ENCODE measurements around the gene GPC3.

DNA sequence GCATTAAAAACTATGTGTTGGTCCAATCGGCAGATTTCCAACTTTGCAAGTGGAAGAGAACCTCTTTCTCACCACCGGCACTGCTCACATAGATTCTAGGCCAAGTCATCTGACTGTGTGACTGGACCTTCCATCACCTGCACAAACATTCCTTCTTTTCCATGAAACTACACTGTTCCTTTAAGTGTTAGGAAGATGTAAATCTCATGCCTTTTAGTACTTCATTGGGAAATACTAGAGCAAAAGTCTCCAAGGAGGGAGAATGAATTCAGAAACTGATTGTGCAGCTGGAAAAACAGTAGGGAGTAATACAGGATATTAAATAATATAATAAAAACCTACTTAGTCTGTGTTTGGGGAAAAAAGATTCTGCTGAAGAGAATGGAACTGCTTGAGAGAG lies 238.2 kb downstream of the GPC3 start:
- TF ChIP-seq POLR2AphosphoS5 (IDR thresholded peaks at IDR 0.05) (no peak), POLR2A (IDR thresholded peaks at IDR 0.05) (no peak)
- TF ChIP-seq, protein P1, sequence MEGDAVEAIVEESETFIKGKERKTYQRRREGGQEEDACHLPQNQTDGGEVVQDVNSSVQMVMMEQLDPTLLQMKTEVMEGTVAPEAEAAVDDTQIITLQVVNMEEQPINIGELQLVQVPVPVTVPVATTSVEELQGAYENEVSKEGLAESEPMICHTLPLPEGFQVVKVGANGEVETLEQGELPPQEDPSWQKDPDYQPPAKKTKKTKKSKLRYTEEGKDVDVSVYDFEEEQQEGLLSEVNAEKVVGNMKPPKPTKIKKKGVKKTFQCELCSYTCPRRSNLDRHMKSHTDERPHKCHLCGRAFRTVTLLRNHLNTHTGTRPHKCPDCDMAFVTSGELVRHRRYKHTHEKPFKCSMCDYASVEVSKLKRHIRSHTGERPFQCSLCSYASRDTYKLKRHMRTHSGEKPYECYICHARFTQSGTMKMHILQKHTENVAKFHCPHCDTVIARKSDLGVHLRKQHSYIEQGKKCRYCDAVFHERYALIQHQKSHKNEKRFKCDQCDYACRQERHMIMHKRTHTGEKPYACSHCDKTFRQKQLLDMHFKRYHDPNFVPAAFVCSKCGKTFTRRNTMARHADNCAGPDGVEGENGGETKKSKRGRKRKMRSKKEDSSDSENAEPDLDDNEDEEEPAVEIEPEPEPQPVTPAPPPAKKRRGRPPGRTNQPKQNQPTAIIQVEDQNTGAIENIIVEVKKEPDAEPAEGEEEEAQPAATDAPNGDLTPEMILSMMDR (IDR thresholded peaks at IDR 0.05) = no peak

Measured in suprapubic skin (tissue), 4 donors.